PFSK-1 (cell line): ENCODE measurements around the gene NEK7. TPM values are rescaled to one million over a fixed set of nuclear protein-coding genes. Genes with fewer than 3 reads are reported as not detected.

Experiments used
- FOXP2 ChIP-seq: optimal IDR thresholded peaks from 2 replicates; pipeline ENCODE3; 2011; ENCODE audit warnings: borderline replicate concordance, control low read depth, inconsistent platforms; ENCODE audit not compliant: insufficient read depth; ENCODE audit errors: extremely low read length, extremely low read depth
- POLR2AphosphoS5 ChIP-seq: IDR thresholded peaks from 2 replicates; pipeline ENCODE4 v1.6.1; 2012; ENCODE audit warnings: low read depth, mild to moderate bottlenecking, control low read depth, low read length, moderate library complexity
- REST ChIP-seq, 2 experiments: IDR thresholded peaks; 2 replicates each; pipeline versions ENCODE4 v1.6.1 to v1.8.0; 2011 to 2012; ENCODE audit warnings: low read depth in 2 of 2, low read length in 2 of 2, control low read depth in 1 of 2, inconsistent platforms in 1 of 2, mild to moderate bottlenecking in 1 of 2, moderate library complexity in 1 of 2; ENCODE audit not compliant: insufficient read depth in 1 of 2
- SIN3A ChIP-seq: IDR thresholded peaks from 2 replicates; pipeline ENCODE4 v1.6.1; 2012; ENCODE audit warnings: mild to moderate bottlenecking, low read length, moderate library complexity, borderline replicate concordance; ENCODE audit not compliant: insufficient read depth
- TAF1 ChIP-seq: IDR thresholded peaks from 2 replicates; pipeline ENCODE4 v1.6.1; 2012; ENCODE audit warnings: low read length, control low read depth, borderline replicate concordance; ENCODE audit not compliant: insufficient read depth
- polyA plus RNA-seq: library from polyadenylated mRNA; unstranded; fragments of >200 nt; gene quantifications from one replicate; pipeline ENCODE4 v1.2.1, GENCODE V29; 2012; ENCODE audit warnings: low read depth, missing spikeins; ENCODE audit not compliant: insufficient read length

Gene NEK7
- polyA plus RNA-seq, result 34.9 TPM

- TF ChIP-seq REST (IDR thresholded peaks at IDR 0.05; ENCODE audit: insufficient read depth in 1 of 2, low read depth in 2 of 2, low read length in 2 of 2), result peak in 1 of 2 experiments; percentile 63; a peak in 1 of 4 replicates
- peak; percentile 89 for TF ChIP-seq TAF1
- TF ChIP-seq POLR2AphosphoS5, result peak; percentile 80
- peak; percentile 95; the same call in 1 of the 2 replicates for TF ChIP-seq SIN3A
- peak; percentile 99 for TF ChIP-seq FOXP2
Measured at GRCh38 chr1:198156745-198157240, at the start of gene NEK7. Gene NEK7, plus strand, starts transcription at chr1:198156998. Its CDS starts 75,583 bp downstream, at chr1:198232581.

DNA sequence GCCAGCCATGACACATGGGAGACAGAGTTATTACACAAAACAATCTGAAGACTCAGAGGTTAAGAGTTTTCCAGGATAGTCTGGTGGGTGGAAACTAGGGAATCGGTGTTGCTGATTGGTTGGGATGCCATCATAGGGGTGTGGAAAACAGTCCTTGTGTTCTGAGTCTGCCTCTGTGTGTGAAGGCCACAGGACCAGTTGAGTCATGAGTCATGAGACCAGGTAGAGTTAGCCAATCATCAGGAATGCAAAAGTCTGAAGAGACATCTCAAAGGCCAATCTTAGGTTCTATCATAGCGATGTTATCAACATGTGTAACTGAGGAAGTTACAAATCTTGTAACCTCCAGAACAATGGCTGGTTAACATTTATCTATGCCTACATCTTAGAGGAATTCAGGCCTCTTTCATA lies 49.7 kb upstream of the NEK7 start:
- TF ChIP-seq REST (IDR thresholded peaks at IDR 0.05; ENCODE audit: insufficient read depth in 1 of 2, low read depth in 2 of 2, low read length in 2 of 2) (no peak), FOXP2 (no peak), POLR2AphosphoS5 (no peak), TAF1 (no peak), SIN3A (no peak)

- TF ChIP-seq SIN3A, result no peak
- TF ChIP-seq FOXP2, result no peak
- TF ChIP-seq POLR2AphosphoS5, result no peak
- no peak for TF ChIP-seq TAF1
- TF ChIP-seq REST (IDR thresholded peaks at IDR 0.05; ENCODE audit: insufficient read depth in 1 of 2, low read depth in 2 of 2, low read length in 2 of 2), result no peak
Measured at GRCh38 chr1:198108636-198109370, 48.0 kb upstream of the NEK7 start.

DNA sequence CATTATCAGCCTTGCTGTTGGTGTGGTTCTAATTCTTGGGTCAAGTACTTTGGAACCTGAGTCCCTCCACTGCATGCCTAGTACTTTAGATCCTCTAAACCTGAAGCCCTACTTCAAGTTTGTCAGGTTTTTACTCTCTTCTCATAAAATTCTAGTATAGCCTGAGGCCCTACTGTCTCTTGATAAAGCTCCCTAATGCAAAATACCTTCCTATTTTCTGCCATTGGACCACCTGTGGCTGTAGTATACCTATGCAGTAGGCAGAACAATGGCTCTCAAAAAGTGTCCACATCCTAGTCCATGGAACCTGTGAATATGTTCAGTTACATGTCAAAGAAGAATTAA lies 47.5 kb upstream of the NEK7 start:
- TF ChIP-seq POLR2AphosphoS5, result no peak
- TF ChIP-seq FOXP2, result no peak
- TF ChIP-seq TAF1, result no peak
- TF ChIP-seq REST (IDR thresholded peaks at IDR 0.05; ENCODE audit: insufficient read depth in 1 of 2, low read depth in 2 of 2, low read length in 2 of 2), result no peak
- TF ChIP-seq SIN3A, result no peak
